Omental fat pad (tissue), 4 donors: ENCODE data around the gene LRP2. TPM values are rescaled to one million over a fixed set of nuclear protein-coding genes. Genes with fewer than 3 reads are reported as not detected.
"Not testable (repeated sequence)": the region's sequence is repeated elsewhere in the genome, so short reads cannot be mapped to it uniquely, and the experiment has no call there.

ENCODE experiments used
- ATAC-seq: fragments of 150-250 bp; one replicate; pipeline ENCODE4 v1.9.1; 2016; ENCODE audit warnings: mild to moderate bottlenecking, moderate library complexity; ENCODE audit not compliant: low FRiP score
- DNase-seq: peaks from one replicate; pipeline ENCODE4 v3.0.0-alpha.2; 2019; ENCODE audit warnings: low spot score
- CTCF ChIP-seq, 3 donors: fragments of 450-650 bp; IDR thresholded peaks; one replicate each; pipeline ENCODE4 v1.5.1; 2016 to 2017; ENCODE audit warnings: antibody characterized with exemption in 3 of 3, mild to moderate bottlenecking in 3 of 3, moderate library complexity in 2 of 3
- total RNA-seq, 4 donors: library from RNA; depleted of rRNA; stranded (reverse); fragments of >200 nt; gene quantifications; one replicate each; pipeline ENCODE4 v1.1.0, GENCODE V29; 2016

Gene LRP2
- total RNA-seq, 4 donors from 2014 or later, result 12.2 to 58.3 (median 14.1) TPM; not detected in 1

DNA sequence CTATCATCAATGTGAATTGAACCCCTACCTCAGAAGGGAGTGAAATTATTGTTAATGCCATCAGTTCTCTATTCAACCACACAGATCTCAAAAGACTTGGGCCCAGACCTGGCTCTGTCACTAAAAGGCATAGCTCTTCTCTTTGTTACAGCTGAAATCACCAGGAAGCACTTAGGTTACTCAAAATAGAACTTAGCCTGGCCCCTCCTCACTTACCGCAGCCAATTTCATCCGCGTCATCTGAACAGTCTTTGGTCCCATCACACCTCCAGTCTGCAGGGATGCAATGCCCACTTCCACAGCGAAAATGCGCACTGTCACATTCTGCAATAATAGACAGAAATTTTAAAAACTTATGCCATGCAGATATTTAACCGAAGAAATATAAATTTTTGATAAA lies 41.8 kb downstream of the LRP2 start:
- DNase-seq (no peak), ATAC-seq (no peak)
- TF ChIP-seq CTCF (IDR thresholded peaks at IDR 0.05), result no peak

DNA sequence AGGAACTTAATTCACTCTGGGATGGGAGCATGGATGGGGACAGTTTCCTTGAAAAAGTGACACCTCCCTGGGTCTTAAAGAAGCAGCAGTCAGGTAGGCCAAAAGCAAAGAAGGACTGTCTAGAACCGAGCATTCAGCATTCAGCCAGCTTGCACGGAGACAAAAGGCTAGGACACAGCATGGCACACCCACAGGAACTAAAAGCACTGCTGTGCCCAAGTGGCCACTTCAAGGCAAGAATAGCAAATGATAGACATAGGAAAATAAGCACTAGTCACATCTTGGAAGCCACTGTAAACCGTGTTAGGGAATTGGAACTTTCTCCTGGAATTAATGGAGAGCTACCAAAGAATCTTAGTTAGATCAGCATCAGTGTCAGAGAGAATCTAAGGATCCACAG lies 47.0 kb downstream of the LRP2 start:
- TF ChIP-seq CTCF (IDR thresholded peaks at IDR 0.05), result no peak
- DNase-seq, result no peak
- no peak for ATAC-seq

GRCh38 chr2:169308349-169308748 lies 54.0 kb downstream of the LRP2 start:
- not testable (repeated sequence) for ATAC-seq

GRCh38 chr2:169304689-169305088 lies 57.6 kb downstream of the LRP2 start:
- not testable (repeated sequence) for DNase-seq, ATAC-seq

More at GRCh38 chr2:169308349-169308748, 54.0 kb downstream of the LRP2 start:
- not testable (repeated sequence) for DNase-seq

GRCh38 chr2:169303579-169304305 lies 58.6 kb downstream of the LRP2 start:
- TF ChIP-seq CTCF (IDR thresholded peaks at IDR 0.05), result no peak
- DNase-seq, result no peak
- ATAC-seq, result no peak

- TF ChIP-seq CTCF (IDR thresholded peaks at IDR 0.05), result no peak
- ATAC-seq (no peak), DNase-seq (no peak)
Measured at GRCh38 chr2:169302364-169302763, 60.0 kb downstream of the LRP2 start.

DNA sequence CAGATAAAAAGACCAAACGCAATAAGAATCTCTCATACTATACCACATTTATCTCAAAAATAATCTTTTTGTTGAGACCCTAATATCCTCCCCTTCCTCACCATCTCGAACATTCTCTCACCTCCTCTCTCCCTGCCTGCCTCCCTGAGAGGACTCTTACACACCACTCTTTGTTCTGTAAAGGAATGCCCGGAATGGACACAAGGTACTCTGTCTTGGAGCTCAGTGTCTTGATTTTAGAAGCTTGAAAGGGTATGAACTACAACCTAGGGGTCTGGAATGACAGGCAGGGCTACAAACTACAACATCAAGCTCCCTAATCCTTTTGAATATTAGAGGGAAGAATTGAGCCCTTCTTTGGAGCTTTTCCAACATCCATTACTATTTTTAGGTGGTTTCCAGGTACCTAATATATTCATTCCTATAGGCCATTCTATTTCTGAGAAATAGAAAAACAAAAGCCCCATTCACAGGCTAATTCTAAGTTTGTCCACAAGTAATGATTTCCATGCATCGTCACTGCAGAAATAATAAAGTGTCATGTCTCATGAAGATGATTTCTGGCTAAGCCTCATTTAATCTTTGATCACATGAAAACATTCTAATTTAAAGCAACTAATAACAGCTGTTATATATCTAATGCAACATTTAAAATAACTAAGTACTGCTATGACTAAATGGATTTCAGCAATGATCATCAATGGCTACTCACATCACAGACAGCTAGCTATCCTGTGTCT lies 60.6 kb downstream of the LRP2 start:
- ATAC-seq, result no peak
- no peak for TF ChIP-seq CTCF (IDR thresholded peaks at IDR 0.05)
- DNase-seq, result no peak
